ENCODE data around the gene CDK5RAP2.

- TF ChIP-seq GATA3 (IDR thresholded peaks at IDR 0.05; ENCODE audit: low read depth, low read length) (no peak), GATA2 (IDR thresholded peaks at IDR 0.05; ENCODE audit: low read depth, low read length) (no peak)
Measured at GRCh38 chr9:120480707-120481106, 99.3 kb downstream of the CDK5RAP2 start.

Data from SH-SY5Y (cell line).